ENCODE measurements around the gene CACNA1H.

The CACNA1H gene

DNA sequence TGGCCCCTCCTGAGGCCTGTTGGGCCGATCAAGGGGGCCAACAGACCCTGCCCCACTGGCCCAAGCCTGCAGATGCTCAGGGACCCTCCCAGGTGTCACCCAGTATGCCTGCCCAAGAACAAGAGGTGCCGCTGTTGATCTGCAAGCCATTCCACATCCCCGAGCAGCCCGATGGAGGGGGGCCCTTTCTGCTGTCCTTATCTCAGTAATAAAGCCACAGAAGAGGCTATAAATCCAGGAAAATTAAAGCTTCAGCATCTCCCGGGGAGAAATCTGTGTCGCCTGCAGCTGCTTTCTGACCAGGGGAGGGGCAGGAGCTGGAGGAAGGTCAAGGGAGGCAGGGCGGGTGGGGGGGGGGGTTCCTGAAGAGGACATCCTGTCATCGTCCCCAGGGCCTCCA, 11.7 kb upstream of the CACNA1H start:
- DNase-seq (ENCODE audit: low read depth) = no peak
- no peak overlapping the region for H3K4me3 ChIP-seq (ENCODE audit: low read depth, low read length)
- TF ChIP-seq POLR2A (IDR thresholded peaks at IDR 0.05; ENCODE audit: extremely low read depth, insufficient read length) (no peak), MYC (IDR thresholded peaks at IDR 0.05; ENCODE audit: low read depth, low read length) (no peak)
- TF ChIP-seq, protein P1, sequence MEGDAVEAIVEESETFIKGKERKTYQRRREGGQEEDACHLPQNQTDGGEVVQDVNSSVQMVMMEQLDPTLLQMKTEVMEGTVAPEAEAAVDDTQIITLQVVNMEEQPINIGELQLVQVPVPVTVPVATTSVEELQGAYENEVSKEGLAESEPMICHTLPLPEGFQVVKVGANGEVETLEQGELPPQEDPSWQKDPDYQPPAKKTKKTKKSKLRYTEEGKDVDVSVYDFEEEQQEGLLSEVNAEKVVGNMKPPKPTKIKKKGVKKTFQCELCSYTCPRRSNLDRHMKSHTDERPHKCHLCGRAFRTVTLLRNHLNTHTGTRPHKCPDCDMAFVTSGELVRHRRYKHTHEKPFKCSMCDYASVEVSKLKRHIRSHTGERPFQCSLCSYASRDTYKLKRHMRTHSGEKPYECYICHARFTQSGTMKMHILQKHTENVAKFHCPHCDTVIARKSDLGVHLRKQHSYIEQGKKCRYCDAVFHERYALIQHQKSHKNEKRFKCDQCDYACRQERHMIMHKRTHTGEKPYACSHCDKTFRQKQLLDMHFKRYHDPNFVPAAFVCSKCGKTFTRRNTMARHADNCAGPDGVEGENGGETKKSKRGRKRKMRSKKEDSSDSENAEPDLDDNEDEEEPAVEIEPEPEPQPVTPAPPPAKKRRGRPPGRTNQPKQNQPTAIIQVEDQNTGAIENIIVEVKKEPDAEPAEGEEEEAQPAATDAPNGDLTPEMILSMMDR (IDR thresholded peaks at IDR 0.05; ENCODE audit: low read depth, low read length) = no peak
- TF ChIP-seq, protein P2, sequence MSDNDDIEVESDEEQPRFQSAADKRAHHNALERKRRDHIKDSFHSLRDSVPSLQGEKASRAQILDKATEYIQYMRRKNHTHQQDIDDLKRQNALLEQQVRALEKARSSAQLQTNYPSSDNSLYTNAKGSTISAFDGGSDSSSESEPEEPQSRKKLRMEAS (IDR thresholded peaks at IDR 0.05; ENCODE audit: low read depth, low read length) = no peak

DNA sequence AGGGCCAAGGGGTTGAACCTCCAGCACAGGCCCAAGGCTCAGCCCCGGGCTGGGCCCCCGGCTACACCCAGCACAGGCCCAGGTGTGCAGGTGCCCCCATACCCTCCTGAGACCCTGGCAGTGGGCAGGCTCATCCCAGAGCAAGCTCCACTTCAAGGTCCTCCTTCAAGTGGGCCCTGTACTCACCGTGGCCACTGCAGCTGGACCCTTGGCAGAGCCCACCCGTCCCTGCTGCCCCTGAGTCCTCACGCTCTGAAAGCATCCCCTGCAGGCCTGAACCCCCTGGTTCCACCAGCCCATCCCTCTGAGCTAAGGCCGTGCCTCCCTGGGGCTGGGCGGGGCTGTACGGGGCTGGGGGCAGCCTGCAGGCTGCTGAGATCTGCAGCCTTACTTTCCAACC, 11.2 kb upstream of the CACNA1H start:
- no peak for TF ChIP-seq MYC (IDR thresholded peaks at IDR 0.05; ENCODE audit: low read depth, low read length)
- TF ChIP-seq POLR2A (IDR thresholded peaks at IDR 0.05; ENCODE audit: extremely low read depth, insufficient read length) = no peak
- TF ChIP-seq, protein P2 (IDR thresholded peaks at IDR 0.05; ENCODE audit: low read depth, low read length) = no peak
- TF ChIP-seq, protein P1 (IDR thresholded peaks at IDR 0.05; ENCODE audit: low read depth, low read length) = no peak
- no peak for DNase-seq (ENCODE audit: low read depth)
- H3K4me3 ChIP-seq (ENCODE audit: low read depth, low read length) = no peak overlapping the region

DNA sequence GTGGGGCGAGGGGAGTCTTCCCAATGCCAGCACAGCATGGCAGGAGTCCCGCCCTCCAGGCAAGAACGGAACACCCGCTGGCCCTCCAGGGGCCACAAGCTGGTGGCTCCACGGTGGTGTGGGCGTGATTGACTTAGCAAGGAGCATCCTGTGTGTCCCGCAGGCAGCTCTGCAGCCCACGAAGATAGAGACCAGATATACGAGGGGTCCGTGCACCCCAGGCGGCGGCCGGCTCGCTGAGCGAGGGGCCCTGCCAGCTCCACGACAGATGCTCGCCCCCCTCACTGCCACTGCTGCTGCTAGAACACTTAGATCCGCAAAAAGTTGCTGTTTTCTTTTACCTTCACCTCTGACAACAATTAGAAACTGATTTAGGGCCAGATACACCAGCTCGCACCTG, 10.0 kb upstream of the CACNA1H start:
- H3K4me3 ChIP-seq (ENCODE audit: low read depth, low read length) = no peak overlapping the region
- TF ChIP-seq POLR2A (IDR thresholded peaks at IDR 0.05; ENCODE audit: extremely low read depth, insufficient read length) (no peak), MYC (IDR thresholded peaks at IDR 0.05; ENCODE audit: low read depth, low read length) (no peak)
- TF ChIP-seq, protein P2 (IDR thresholded peaks at IDR 0.05; ENCODE audit: low read depth, low read length) = no peak
- TF ChIP-seq, protein P1 (IDR thresholded peaks at IDR 0.05; ENCODE audit: low read depth, low read length) = no peak
- DNase-seq (ENCODE audit: low read depth) = no peak

DNA sequence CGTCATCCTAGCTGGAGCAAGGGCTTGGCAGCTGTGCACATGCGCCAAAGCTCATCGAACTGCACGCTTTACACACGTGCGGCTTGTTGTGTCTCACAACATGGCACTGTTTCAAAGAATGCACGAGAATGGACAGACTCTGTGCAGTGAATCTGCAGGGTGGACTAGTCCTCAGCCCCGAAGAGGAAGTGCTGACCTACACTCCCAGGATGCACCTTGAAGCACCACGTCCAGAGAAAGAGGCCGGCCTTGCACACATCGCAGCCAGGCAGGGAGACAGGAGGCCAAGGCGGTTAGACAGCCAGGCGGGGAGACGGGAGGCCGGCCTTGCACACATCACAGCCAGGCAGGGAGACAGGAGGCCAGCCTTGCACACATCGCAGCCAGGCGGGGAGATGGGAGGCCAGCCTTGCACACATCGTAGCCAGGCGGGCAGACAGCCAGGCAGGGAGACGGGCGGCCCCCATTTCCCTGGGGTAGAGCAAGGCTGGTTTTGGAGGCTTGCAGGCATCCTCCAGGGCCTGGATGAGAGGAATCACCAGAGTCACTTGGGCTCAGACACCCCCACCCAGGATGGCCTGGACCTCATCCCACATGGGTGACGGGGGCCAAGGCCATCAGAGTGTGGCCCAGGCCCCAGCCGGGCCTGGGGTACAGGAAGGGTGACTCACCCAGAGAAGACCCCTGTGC, 9.0 kb upstream of the CACNA1H start:
- no peak for DNase-seq (ENCODE audit: low read depth)
- H3K4me3 ChIP-seq (ENCODE audit: low read depth, low read length) = no peak overlapping the region
- TF ChIP-seq POLR2A (IDR thresholded peaks at IDR 0.05; ENCODE audit: extremely low read depth, insufficient read length) (no peak), MYC (IDR thresholded peaks at IDR 0.05; ENCODE audit: low read depth, low read length) (no peak)
- TF ChIP-seq, protein P1 (IDR thresholded peaks at IDR 0.05; ENCODE audit: low read depth, low read length) = no peak
- TF ChIP-seq, protein P2 (IDR thresholded peaks at IDR 0.05; ENCODE audit: low read depth, low read length) = no peak

DNA sequence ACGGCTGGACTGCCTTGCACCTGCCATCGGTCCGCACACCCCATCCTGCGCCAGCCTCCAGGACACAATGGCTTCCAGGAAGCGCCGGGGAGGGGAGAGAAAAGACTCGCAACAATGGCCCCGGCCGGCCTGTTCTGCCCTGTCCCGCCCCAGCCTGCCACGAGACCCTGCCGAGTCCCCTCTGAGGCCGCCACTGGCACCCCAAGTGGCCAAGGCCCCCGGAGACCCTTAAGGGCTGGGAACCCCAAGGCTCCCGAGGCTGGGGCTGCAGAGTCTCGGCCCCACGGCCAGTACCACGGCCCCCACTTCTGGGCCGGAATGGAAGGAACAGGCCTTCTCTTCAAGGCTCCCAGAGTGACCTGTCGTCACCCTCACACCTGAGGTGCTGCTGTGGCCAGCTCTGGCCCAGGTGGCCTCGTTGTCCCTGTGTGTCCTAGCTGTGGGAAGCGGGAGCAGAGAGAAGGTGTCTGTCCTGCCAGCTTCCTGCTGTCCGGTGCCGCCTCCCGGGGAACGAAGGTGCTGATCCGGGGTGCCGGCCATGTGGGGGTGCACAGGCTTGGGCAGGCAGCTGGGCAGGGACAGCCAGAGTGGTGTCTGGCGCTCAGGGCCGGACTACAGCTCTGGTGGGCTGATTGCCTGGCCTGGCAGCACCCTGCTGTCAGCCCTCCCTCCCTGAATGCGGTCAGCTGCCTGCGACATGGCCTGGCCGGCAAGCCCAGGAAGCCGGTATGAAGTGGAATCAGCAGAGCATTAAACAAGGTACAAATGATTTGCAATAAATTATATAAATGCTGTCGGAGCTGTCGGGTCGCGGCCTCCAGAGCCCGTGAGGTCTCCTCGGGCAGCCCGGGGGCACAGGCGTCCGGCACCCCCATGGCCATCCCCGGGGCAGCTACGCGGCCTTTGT, 8.2 kb upstream of the CACNA1H start:
- DNase-seq (ENCODE audit: low read depth) = no peak
- H3K4me3 ChIP-seq (ENCODE audit: low read depth, low read length) = no peak overlapping the region
- no peak for TF ChIP-seq POLR2A (IDR thresholded peaks at IDR 0.05; ENCODE audit: extremely low read depth, insufficient read length)
- TF ChIP-seq, protein P2 (IDR thresholded peaks at IDR 0.05; ENCODE audit: low read depth, low read length) = no peak
